ENCODE measurements around the gene WDR82. TPM values are rescaled to one million over a fixed set of nuclear protein-coding genes. Genes with fewer than 3 reads are reported as not detected.

The WDR82 gene
- total and polyA plus RNA-seq, 4 donors = 77.1 to 159 (median 133) TPM

DNA sequence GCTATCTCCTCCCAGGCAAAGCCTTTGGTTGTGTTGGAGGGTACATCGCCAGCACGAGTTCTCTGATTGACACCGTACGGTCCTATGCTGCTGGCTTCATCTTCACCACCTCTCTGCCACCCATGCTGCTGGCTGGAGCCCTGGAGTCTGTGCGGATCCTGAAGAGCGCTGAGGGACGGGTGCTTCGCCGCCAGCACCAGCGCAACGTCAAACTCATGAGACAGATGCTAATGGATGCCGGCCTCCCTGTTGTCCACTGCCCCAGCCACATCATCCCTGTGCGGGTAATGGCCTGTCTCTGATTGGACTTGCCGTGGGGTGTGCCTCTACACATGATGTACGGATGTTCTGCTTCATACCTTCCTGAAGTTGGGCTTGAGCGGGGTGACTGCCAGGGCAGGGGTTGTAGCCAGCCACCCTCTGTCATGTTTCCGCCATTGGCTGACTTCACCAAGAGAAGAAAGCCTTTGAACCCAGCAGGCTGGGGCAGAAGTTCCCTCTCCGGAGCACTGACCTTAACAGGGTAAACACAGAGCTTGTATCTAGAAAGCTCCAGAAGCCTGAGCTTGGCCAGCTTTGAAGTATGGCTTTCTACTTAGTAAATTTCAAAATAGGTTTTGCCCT, 67.1 kb downstream of the WDR82 start:
- no peak for DNase-seq (ENCODE audit: low read depth in 4 of 6, low spot score in 6 of 6)
- Histone ChIP-seq H3K36me3 (ENCODE audit: control insufficient read depth, insufficient read depth, low read length) (peaks cover 78% of the 10 kb centered on the region), H3K27ac (ENCODE audit: low read depth, low read length) (no peak overlapping the region), H3K4me1 (ENCODE audit: control insufficient read depth, insufficient read depth, low read length) (no peaks in the 10 kb centered on the region), H3K9me3 (ENCODE audit: control insufficient read depth, insufficient read depth, low read length) (no peaks in the 10 kb centered on the region), H3K27me3 (ENCODE audit: control insufficient read depth, insufficient read depth, low read length) (no peaks in the 10 kb centered on the region), H3K4me3 (ENCODE audit: low read depth, low read length) (no peak overlapping the region)
- 95% methylated on average over 18 of the region's 18 CpGs for WGBS (ENCODE audit: insufficient coverage)

DNA sequence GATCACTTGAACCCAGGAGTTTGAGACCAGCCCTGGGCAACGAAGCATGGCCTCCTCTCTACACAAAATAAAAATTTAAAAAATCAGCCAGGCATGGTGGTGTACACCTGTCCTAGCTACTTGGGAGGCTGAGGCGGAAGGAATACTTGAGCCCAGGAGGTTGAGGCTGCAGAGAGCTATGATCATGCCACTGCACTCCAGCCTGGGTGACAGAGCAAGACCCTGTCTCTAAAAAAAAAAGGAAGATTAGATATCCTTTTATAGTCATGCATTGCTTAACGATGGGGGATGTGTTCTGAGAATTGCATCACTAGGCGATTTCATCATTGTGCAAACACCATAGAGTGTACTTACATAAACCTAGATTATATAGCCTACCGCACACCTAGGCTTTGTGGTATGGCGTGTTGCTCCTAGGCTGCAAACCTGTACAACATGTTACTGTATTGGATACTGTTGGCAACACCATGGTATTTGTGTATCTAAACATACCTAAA, 67.9 kb downstream of the WDR82 start:
- Histone ChIP-seq H3K27me3 (ENCODE audit: control insufficient read depth, insufficient read depth, low read length) (no peaks in the 10 kb centered on the region), H3K36me3 (ENCODE audit: control insufficient read depth, insufficient read depth, low read length) (peaks cover 76% of the 10 kb centered on the region), H3K4me3 (ENCODE audit: low read depth, low read length) (no peak overlapping the region), H3K9me3 (ENCODE audit: control insufficient read depth, insufficient read depth, low read length) (no peaks in the 10 kb centered on the region), H3K4me1 (ENCODE audit: control insufficient read depth, insufficient read depth, low read length) (no peaks in the 10 kb centered on the region), H3K27ac (ENCODE audit: low read depth, low read length) (no peak overlapping the region)
- DNase-seq (ENCODE audit: low read depth in 4 of 6, low spot score in 6 of 6) = no peak
- WGBS (ENCODE audit: insufficient coverage) = 100% methylated on average over 1 of the region's 6 CpGs

- Histone ChIP-seq H3K36me3 (ENCODE audit: control insufficient read depth, insufficient read depth, low read length) (peaks cover 72% of the 10 kb centered on the region), H3K27me3 (ENCODE audit: control insufficient read depth, insufficient read depth, low read length) (no peaks in the 10 kb centered on the region), H3K4me3 (ENCODE audit: low read depth, low read length) (no peak overlapping the region), H3K27ac (ENCODE audit: low read depth, low read length) (no peak overlapping the region), H3K9me3 (ENCODE audit: control insufficient read depth, insufficient read depth, low read length) (no peaks in the 10 kb centered on the region), H3K4me1 (ENCODE audit: control insufficient read depth, insufficient read depth, low read length) (no peaks in the 10 kb centered on the region)
- no peak for DNase-seq (ENCODE audit: low read depth in 4 of 6, low spot score in 6 of 6)
Measured at GRCh38 chr3:52210037-52210436, 68.4 kb downstream of the WDR82 start.

DNA sequence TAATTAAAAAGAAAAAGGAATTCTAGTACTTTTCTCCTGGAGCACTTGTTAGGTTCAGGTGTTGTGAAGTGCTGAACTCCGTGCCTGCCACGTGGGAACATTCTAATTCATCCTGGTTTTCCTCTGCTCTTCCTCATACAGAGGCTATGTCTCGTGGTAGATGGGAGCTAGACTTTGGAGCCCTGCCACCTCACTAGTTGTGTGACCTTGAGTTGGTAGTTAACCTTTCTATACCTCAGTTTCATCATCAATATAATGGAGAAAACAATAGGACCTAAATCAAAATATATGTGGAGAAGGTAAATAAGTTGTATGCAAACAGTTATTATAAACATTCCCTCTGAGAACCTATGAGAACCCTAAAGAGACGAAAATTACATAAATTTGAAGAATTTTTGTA, 69.9 kb downstream of the WDR82 start:
- no peak for DNase-seq (ENCODE audit: low read depth in 4 of 6, low spot score in 6 of 6)
- Histone ChIP-seq H3K27me3 (ENCODE audit: control insufficient read depth, insufficient read depth, low read length) (no peaks in the 10 kb centered on the region), H3K27ac (ENCODE audit: low read depth, low read length) (no peak overlapping the region), H3K9me3 (ENCODE audit: control insufficient read depth, insufficient read depth, low read length) (no peaks in the 10 kb centered on the region), H3K4me1 (ENCODE audit: control insufficient read depth, insufficient read depth, low read length) (no peaks in the 10 kb centered on the region), H3K4me3 (ENCODE audit: low read depth, low read length) (no peak overlapping the region), H3K36me3 (ENCODE audit: control insufficient read depth, insufficient read depth, low read length) (peaks cover 67% of the 10 kb centered on the region)
- no CpG with 5 or more reads among the region's 4 CpGs for WGBS (ENCODE audit: insufficient coverage)

- no peak for DNase-seq (ENCODE audit: low read depth in 4 of 6, low spot score in 6 of 6)
- peaks cover 63% of the 10 kb centered on the region for H3K36me3 ChIP-seq (ENCODE audit: control insufficient read depth, insufficient read depth, low read length)
- no peak overlapping the region for H3K27ac ChIP-seq (ENCODE audit: low read depth, low read length)
- H3K27me3 ChIP-seq (ENCODE audit: control insufficient read depth, insufficient read depth, low read length) = no peaks in the 10 kb centered on the region
- no peak overlapping the region for H3K4me3 ChIP-seq (ENCODE audit: low read depth, low read length)
- 94% methylated on average over 4 of the region's 6 CpGs for WGBS (ENCODE audit: insufficient coverage)
- no peaks in the 10 kb centered on the region for H3K9me3 ChIP-seq (ENCODE audit: control insufficient read depth, insufficient read depth, low read length)
- H3K4me1 ChIP-seq (ENCODE audit: control insufficient read depth, insufficient read depth, low read length) = no peaks in the 10 kb centered on the region
Measured at GRCh38 chr3:52205727-52206372, 72.6 kb downstream of the WDR82 start.

Small RNA genes within 50 kb of the gene (small RNA-seq; reads per million reads assigned to genes)
- 8.6 reads per million, percentile 96 among the genes with 10 or more reads in this experiment for gene MIR135A1 (ENCODE audit: low replicate concordance)
- 4,419 reads per million, percentile 100 among the genes with 10 or more reads in this experiment for gene MIRLET7G (ENCODE audit: low replicate concordance)

Other genes starting within 250 kb of the WDR82 start
- gene DUSP7, start 222.1 kb downstream of the WDR82 start, total RNA-seq = 10 to 100 TPM in 1 of 2 donors, 1 to 10 TPM in 1; 9.2 to 13.8 TPM
- gene DUSP7, start 222.1 kb downstream of the WDR82 start, polyA plus RNA-seq (ENCODE audit: insufficient read length in 2 of 2) = 10 to 100 TPM; 28.4 to 29.6 TPM
- 1 to 10 TPM; 3.9 to 5.0 TPM for gene POC1A, start 124.2 kb downstream of the WDR82 start, total RNA-seq
- gene POC1A, start 124.2 kb downstream of the WDR82 start, polyA plus RNA-seq (ENCODE audit: insufficient read length in 2 of 2) = 1 to 10 TPM; 7.5 to 8.5 TPM
- 10 to 100 TPM; 39.6 to 48.9 TPM for gene ALAS1, start 80.5 kb downstream of the WDR82 start, total RNA-seq
- 10 to 100 TPM; 56.4 to 57.5 TPM for gene ALAS1, start 80.5 kb downstream of the WDR82 start, polyA plus RNA-seq (ENCODE audit: insufficient read length in 2 of 2)
- under 1 TPM in 1 of 2 donors, not detected in 1; 0.11 TPM for gene TLR9, start 53.0 kb downstream of the WDR82 start, total RNA-seq
- under 1 TPM in 1 of 2 donors, not detected in 1; 0.41 TPM for gene TLR9, start 53.0 kb downstream of the WDR82 start, polyA plus RNA-seq (ENCODE audit: insufficient read length in 2 of 2)
- gene TWF2, start 39.5 kb downstream of the WDR82 start, total RNA-seq = 10 to 100 TPM; 20.8 to 26.4 TPM
- 10 to 100 TPM; 35.4 to 36.3 TPM for gene TWF2, start 39.5 kb downstream of the WDR82 start, polyA plus RNA-seq (ENCODE audit: insufficient read length in 2 of 2)
- gene PPM1M, start 32.9 kb downstream of the WDR82 start, total RNA-seq = 10 to 100 TPM in 1 of 2 donors, 1 to 10 TPM in 1; 7.9 to 21.0 TPM
- gene PPM1M, start 32.9 kb downstream of the WDR82 start, polyA plus RNA-seq (ENCODE audit: insufficient read length in 2 of 2) = 10 to 100 TPM; 18.2 to 21.7 TPM
- gene GLYCTK, start 9.2 kb upstream of the WDR82 start, total RNA-seq = 1 to 10 TPM; 3.6 to 6.5 TPM
- 10 to 100 TPM; 11.6 to 20.1 TPM for gene GLYCTK, start 9.2 kb upstream of the WDR82 start, polyA plus RNA-seq (ENCODE audit: insufficient read length in 2 of 2)
- 1 to 10 TPM; 4.2 to 9.8 TPM for gene DNAH1, start 37.7 kb upstream of the WDR82 start, total RNA-seq
- 10 to 100 TPM in 1 of 2 donors, 1 to 10 TPM in 1; 10.0 to 12.9 TPM for gene DNAH1, start 37.7 kb upstream of the WDR82 start, polyA plus RNA-seq (ENCODE audit: insufficient read length in 2 of 2)
- gene BAP1, start 131.4 kb upstream of the WDR82 start, total RNA-seq = 10 to 100 TPM; 63.3 to 67.7 TPM
- 100 to 1,000 TPM in 1 of 2 donors, 10 to 100 TPM in 1; 97.7 to 101 TPM for gene BAP1, start 131.4 kb upstream of the WDR82 start, polyA plus RNA-seq (ENCODE audit: insufficient read length in 2 of 2)
- 1 to 10 TPM; 7.5 to 9.1 TPM for gene PHF7, start 132.0 kb upstream of the WDR82 start, total RNA-seq
- 1 to 10 TPM; 7.5 to 9.8 TPM for gene PHF7, start 132.0 kb upstream of the WDR82 start, polyA plus RNA-seq (ENCODE audit: insufficient read length in 2 of 2)
- gene SEMA3G, start 166.5 kb upstream of the WDR82 start, total RNA-seq = 10 to 100 TPM in 1 of 2 donors, 1 to 10 TPM in 1; 6.3 to 26.6 TPM
- 10 to 100 TPM; 18.0 to 19.8 TPM for gene SEMA3G, start 166.5 kb upstream of the WDR82 start, polyA plus RNA-seq (ENCODE audit: insufficient read length in 2 of 2)
- 10 to 100 TPM in 1 of 2 donors, 1 to 10 TPM in 1; 3.3 to 17.9 TPM for gene TNNC1, start 175.4 kb upstream of the WDR82 start, total RNA-seq
- 1 to 10 TPM in 1 of 2 donors, not detected in 1; 6.1 TPM for gene TNNC1, start 175.4 kb upstream of the WDR82 start, polyA plus RNA-seq (ENCODE audit: insufficient read length in 2 of 2)
- gene NISCH, start 177.0 kb upstream of the WDR82 start, total RNA-seq = 10 to 100 TPM; 91.5 to 93.0 TPM
- 100 to 1,000 TPM; 133 to 161 TPM for gene NISCH, start 177.0 kb upstream of the WDR82 start, polyA plus RNA-seq (ENCODE audit: insufficient read length in 2 of 2)
- 10 to 100 TPM; 38.3 to 79.7 TPM for gene STAB1, start 216.7 kb upstream of the WDR82 start, total RNA-seq
- 10 to 100 TPM; 34.5 to 38.3 TPM for gene STAB1, start 216.7 kb upstream of the WDR82 start, polyA plus RNA-seq (ENCODE audit: insufficient read length in 2 of 2)

All from spinal cord (tissue), 10 donors.